Lung microvascular endothelial cell (primary cell): ENCODE results near the gene CIRBP. TPM values are rescaled to one million over a fixed set of nuclear protein-coding genes. Genes with fewer than 3 reads are reported as not detected.

Experiments used
- DNase-seq, 2 donors: peaks; one replicate each; pipeline versions ENCODE4 v3.0.0 to v3.0.0-alpha.2; 2010; ENCODE audit warnings: low read depth in 2 of 2
- total RNA-seq: library from RNA; depleted of rRNA; stranded (reverse); fragments of >200 nt; gene quantifications from 2 replicates; pipeline ENCODE4 v1.2.1, GENCODE V29; 2014

CIRBP gene
- total RNA-seq, 1 donor from 2014 or later = 95.4 TPM

- peak; percentile 62 to 72 for DNase-seq
These were observed 2.1 kb upstream of the CIRBP start for GRCh38 chr19:1266916-1267476.

GRCh38 chr19:1267477-1268225 is 1.5 kb upstream of the CIRBP start:
- DNase-seq = no peak

- DNase-seq = no peak
These were observed 687 bp upstream of the CIRBP start for GRCh38 chr19:1268226-1269064.

GRCh38 chr19:1269478-1270212 is 513 bp downstream of the CIRBP start:
- peak; percentile 87 to 92 for DNase-seq

GRCh38 chr19:1270213-1270853 is 1.2 kb downstream of the CIRBP start:
- DNase-seq = no peak

- DNase-seq = no peak
These were observed 1.9 kb downstream of the CIRBP start for GRCh38 chr19:1270854-1271527.

GRCh38 chr19:1271528-1272422 is 2.6 kb downstream of the CIRBP start:
- DNase-seq = no peak

- DNase-seq = no peak
These were observed 3.5 kb downstream of the CIRBP start for GRCh38 chr19:1272423-1273262.

- DNase-seq = no peak
These were observed 4.3 kb downstream of the CIRBP start for GRCh38 chr19:1273263-1274041.

- DNase-seq = no peak
These were observed 5.1 kb downstream of the CIRBP start for GRCh38 chr19:1274081-1274851.

- no peak for DNase-seq
These were observed 5.7 kb downstream of the CIRBP start for GRCh38 chr19:1274852-1275259.

- peak; percentile 98 for DNase-seq
These were observed 6.3 kb downstream of the CIRBP start, which contains the start of gene FAM174C for GRCh38 chr19:1275260-1275975. TSS of gene FAM174C (plus strand) at chr19:1275530. CDS start at chr19:1275550, 20 bp downstream.

GRCh38 chr19:1275976-1276627 is 7.0 kb downstream of the CIRBP start:
- no peak for DNase-seq

GRCh38 chr19:1276628-1277022 is 7.5 kb downstream of the CIRBP start:
- DNase-seq = peak in 1 of 2 donors; percentile 43

GRCh38 chr19:1277061-1277460 is 7.9 kb downstream of the CIRBP start:
- DNase-seq = no peak

GRCh38 chr19:1278074-1278473 is 8.9 kb downstream of the CIRBP start:
- no peak for DNase-seq
